ENCODE data around the gene ALG6. TPM values are rescaled to one million over a fixed set of nuclear protein-coding genes. Genes with fewer than 3 reads are reported as not detected.

The ALG6 gene
- 20.0 TPM for total RNA-seq
- 10 to 100 TPM; 21.1 to 26.7 (median 21.9) TPM for polyA plus RNA-seq

GRCh38 chr1:63367215-63368103 lies at the start of gene ALG6:
Gene ALG6, plus strand, starts transcription at chr1:63367627. Its CDS starts 3,351 bp downstream, at chr1:63370978.
- Mint-ChIP-seq H3K27me3 (peaks cover 13% of the 10 kb centered on the region), H3K4me1 (peaks cover 13 to 41% (median 29%) of the 10 kb centered on the region in 4 donors), H3K9me3 (peaks cover 0 to 3% (median 0%) of the 10 kb centered on the region in 7 donors), H3K4me3 (peak within 1 kb of the TSS; percentile 95 to 98 (median 96)), H3K36me3 (peaks cover 10% of the 10 kb centered on the region), H3K27ac (peak within 1 kb of the TSS; percentile 82 to 93 (median 91))
- Histone ChIP-seq H3K4me3 (ENCODE audit: low read depth, low read length) (peak within 1 kb of the TSS; percentile 89), H3K27ac (ENCODE audit: insufficient read depth, low read length, poor library complexity, severe bottlenecking) (peak within 1 kb of the TSS; percentile 56), H3K9me3 (ENCODE audit: control insufficient read depth in 2 of 2, low read length in 2 of 2) (no peaks in the 10 kb centered on the region), H3K36me3 (ENCODE audit: control insufficient read depth, insufficient read depth, low read length) (peaks cover 8% of the 10 kb centered on the region), H3K27me3 (ENCODE audit: control insufficient read depth, insufficient read depth, low read length) (peaks cover 8% of the 10 kb centered on the region), H3K4me1 (ENCODE audit: control insufficient read depth, insufficient read depth, low read length, poor library complexity, severe bottlenecking) (peaks cover 19% of the 10 kb centered on the region)
- peak; percentile 85 to 93 (median 85) for DNase-seq
- ATAC-seq (ENCODE audit: low read depth in 2 of 2): peak; percentile 93

- Mint-ChIP-seq H3K9me3 (peaks cover 3 to 33% (median 6%) of the 10 kb centered on the region in 7 donors), H3K4me1 (peaks cover 13 to 47% (median 23%) of the 10 kb centered on the region in 4 donors), H3K27me3 (peaks cover 79% of the 10 kb centered on the region), H3K27ac (no peak overlapping the region), H3K36me3 (peaks cover 10% of the 10 kb centered on the region), H3K4me3 (peak overlapping the region; percentile 68 to 88 (median 68))
- Histone ChIP-seq H3K4me3 (ENCODE audit: low read depth, low read length) (no peak overlapping the region), H3K27ac (ENCODE audit: insufficient read depth, low read length, poor library complexity, severe bottlenecking) (no peak overlapping the region), H3K4me1 (ENCODE audit: control insufficient read depth, insufficient read depth, low read length, poor library complexity, severe bottlenecking) (peaks cover 34% of the 10 kb centered on the region), H3K36me3 (ENCODE audit: control insufficient read depth, insufficient read depth, low read length) (no peaks in the 10 kb centered on the region), H3K27me3 (ENCODE audit: control insufficient read depth, insufficient read depth, low read length) (peaks cover 40% of the 10 kb centered on the region), H3K9me3 (ENCODE audit: control insufficient read depth in 2 of 2, low read length in 2 of 2) (peaks cover 6 to 26% of the 10 kb centered on the region in 2 experiments)
- no peak for DNase-seq
- ATAC-seq (ENCODE audit: low read depth in 2 of 2): no peak
Observed at GRCh38 chr1:63317817-63318152, 49.6 kb upstream of the ALG6 start.

GRCh38 chr1:63318201-63318979 lies 49.0 kb upstream of the ALG6 start:
- Histone ChIP-seq H3K4me3 (ENCODE audit: low read depth, low read length) (no peak overlapping the region), H3K27me3 (ENCODE audit: control insufficient read depth, insufficient read depth, low read length) (peaks cover 40% of the 10 kb centered on the region), H3K9me3 (ENCODE audit: control insufficient read depth in 2 of 2, low read length in 2 of 2) (peaks cover 6 to 26% of the 10 kb centered on the region in 2 experiments), H3K36me3 (ENCODE audit: control insufficient read depth, insufficient read depth, low read length) (no peaks in the 10 kb centered on the region), H3K27ac (ENCODE audit: insufficient read depth, low read length, poor library complexity, severe bottlenecking) (no peak overlapping the region), H3K4me1 (ENCODE audit: control insufficient read depth, insufficient read depth, low read length, poor library complexity, severe bottlenecking) (peaks cover 38% of the 10 kb centered on the region)
- no peak for DNase-seq
- no peak for ATAC-seq (ENCODE audit: low read depth in 2 of 2)
- Mint-ChIP-seq H3K27me3 (peaks cover 81% of the 10 kb centered on the region), H3K4me1 (peaks cover 13 to 48% (median 23%) of the 10 kb centered on the region in 4 donors), H3K27ac (peak overlapping the region in 2 of 3 donors; percentile 69 to 80), H3K4me3 (peak overlapping the region; percentile 68 to 69 (median 68)), H3K9me3 (peaks cover 3 to 34% (median 6%) of the 10 kb centered on the region in 7 donors), H3K36me3 (peaks cover 10% of the 10 kb centered on the region)

GRCh38 chr1:63319046-63320021 lies 48.1 kb upstream of the ALG6 start:
- peaks cover 10% of the 10 kb centered on the region for H3K36me3 Mint-ChIP-seq
- H3K4me1 Mint-ChIP-seq: peaks cover 13 to 50% (median 23%) of the 10 kb centered on the region in 4 donors
- H3K9me3 Mint-ChIP-seq: peaks cover 3 to 35% (median 7%) of the 10 kb centered on the region in 7 donors
- peaks cover 77% of the 10 kb centered on the region for H3K27me3 Mint-ChIP-seq
- peak overlapping the region; percentile 67 to 73 (median 68) for H3K4me3 Mint-ChIP-seq
- Histone ChIP-seq H3K27ac (ENCODE audit: insufficient read depth, low read length, poor library complexity, severe bottlenecking) (no peak overlapping the region), H3K36me3 (ENCODE audit: control insufficient read depth, insufficient read depth, low read length) (no peaks in the 10 kb centered on the region), H3K4me3 (ENCODE audit: low read depth, low read length) (no peak overlapping the region), H3K4me1 (ENCODE audit: control insufficient read depth, insufficient read depth, low read length, poor library complexity, severe bottlenecking) (peaks cover 44% of the 10 kb centered on the region), H3K27me3 (ENCODE audit: control insufficient read depth, insufficient read depth, low read length) (peaks cover 37% of the 10 kb centered on the region), H3K9me3 (ENCODE audit: control insufficient read depth in 2 of 2, low read length in 2 of 2) (peaks cover 6 to 26% of the 10 kb centered on the region in 2 experiments)
- ATAC-seq (ENCODE audit: low read depth in 2 of 2) (no peak), DNase-seq (peak in 1 of 3 donors; percentile 13)
- H3K27ac Mint-ChIP-seq: peak overlapping the region in 2 of 3 donors; percentile 69 to 80

- H3K9me3 ChIP-seq (ENCODE audit: control insufficient read depth in 2 of 2, low read length in 2 of 2): peaks cover 6 to 26% of the 10 kb centered on the region in 2 experiments
- peaks cover 13 to 57% (median 25%) of the 10 kb centered on the region in 4 donors for H3K4me1 Mint-ChIP-seq
- peak overlapping the region in 1 of 3 donors; percentile 69 for H3K27ac Mint-ChIP-seq
Observed at GRCh38 chr1:63320022-63320721, 47.3 kb upstream of the ALG6 start.

GRCh38 chr1:63321066-63321784 lies 46.2 kb upstream of the ALG6 start:
- peaks cover 10 to 35% of the 10 kb centered on the region in 2 experiments for H3K9me3 ChIP-seq (ENCODE audit: control insufficient read depth in 2 of 2, low read length in 2 of 2)
- H3K27me3 ChIP-seq (ENCODE audit: control insufficient read depth, insufficient read depth, low read length): peaks cover 44% of the 10 kb centered on the region
- ATAC-seq (ENCODE audit: low read depth in 2 of 2) (no peak), DNase-seq (peak in 1 of 3 donors; percentile 14)
- no peak overlapping the region for H3K27ac ChIP-seq (ENCODE audit: insufficient read depth, low read length, poor library complexity, severe bottlenecking)
- Mint-ChIP-seq H3K4me1 (peaks cover 13 to 57% (median 26%) of the 10 kb centered on the region in 4 donors), H3K9me3 (peaks cover 3 to 37% (median 7%) of the 10 kb centered on the region in 7 donors), H3K4me3 (peak overlapping the region; percentile 78 to 95 (median 84)), H3K36me3 (peaks cover 10% of the 10 kb centered on the region), H3K27ac (peak overlapping the region; percentile 12 to 97 (median 88)), H3K27me3 (peaks cover 77% of the 10 kb centered on the region)
- H3K4me1 ChIP-seq (ENCODE audit: control insufficient read depth, insufficient read depth, low read length, poor library complexity, severe bottlenecking): peaks cover 47% of the 10 kb centered on the region
- H3K4me3 ChIP-seq (ENCODE audit: low read depth, low read length): no peak overlapping the region
- no peaks in the 10 kb centered on the region for H3K36me3 ChIP-seq (ENCODE audit: control insufficient read depth, insufficient read depth, low read length)

More at GRCh38 chr1:63320022-63320721, 47.3 kb upstream of the ALG6 start:
- H3K27me3 ChIP-seq (ENCODE audit: control insufficient read depth, insufficient read depth, low read length): peaks cover 39% of the 10 kb centered on the region
- H3K27ac ChIP-seq (ENCODE audit: insufficient read depth, low read length, poor library complexity, severe bottlenecking): no peak overlapping the region
- H3K9me3 Mint-ChIP-seq: peaks cover 3 to 37% (median 7%) of the 10 kb centered on the region in 7 donors
- H3K4me3 Mint-ChIP-seq: peak overlapping the region; percentile 67 to 78 (median 70)
- peaks cover 47% of the 10 kb centered on the region for H3K4me1 ChIP-seq (ENCODE audit: control insufficient read depth, insufficient read depth, low read length, poor library complexity, severe bottlenecking)
- ATAC-seq (ENCODE audit: low read depth in 2 of 2) (no peak), DNase-seq (peak in 2 of 3 donors; percentile 23 to 29)
- H3K4me3 ChIP-seq (ENCODE audit: low read depth, low read length): no peak overlapping the region
- H3K36me3 Mint-ChIP-seq: peaks cover 10% of the 10 kb centered on the region
- H3K27me3 Mint-ChIP-seq: peaks cover 77% of the 10 kb centered on the region
- no peaks in the 10 kb centered on the region for H3K36me3 ChIP-seq (ENCODE audit: control insufficient read depth, insufficient read depth, low read length)
